ENCODE measurements around the gene LIMK2. TPM values are rescaled to one million over a fixed set of nuclear protein-coding genes. Genes with fewer than 3 reads are reported as not detected.
"Not testable (repeated sequence)": the region's sequence is repeated elsewhere in the genome, so short reads cannot be mapped to it uniquely, and the experiment has no call there.

LIMK2 gene
- 10 to 100 TPM; 18.6 to 22.6 (median 20.6) TPM for total RNA-seq

- Mint-ChIP-seq H3K4me1 (ENCODE audit: low read depth) (peaks cover 51% of the 10 kb centered on the region), H3K27me3 (ENCODE audit: low read depth) (no peaks in the 10 kb centered on the region), H3K9me3 (no peaks in the 10 kb centered on the region), H3K36me3 (ENCODE audit: insufficient read depth) (peaks cover 2% of the 10 kb centered on the region), H3K4me3 (peak within 1 kb of the TSS; percentile 89)
- peak; percentile 99 to 100 for ATAC-seq
- DNase-seq, result peak; percentile 97
These were observed at the start of gene LIMK2 for GRCh38 chr22:31211862-31212730. LIMK2 (plus strand) TSS chr22:31212298; CDS start chr22:31212409, 111 bp downstream.

- ATAC-seq (no peak), DNase-seq (no peak)
- peaks cover 42% of the 10 kb centered on the region for H3K4me1 Mint-ChIP-seq (ENCODE audit: low read depth)
- no peaks in the 10 kb centered on the region for H3K27me3 Mint-ChIP-seq (ENCODE audit: low read depth)
- no peak overlapping the region for H3K4me3 Mint-ChIP-seq
- no peaks in the 10 kb centered on the region for H3K9me3 Mint-ChIP-seq
- peaks cover 13% of the 10 kb centered on the region for H3K36me3 Mint-ChIP-seq (ENCODE audit: insufficient read depth)
These were observed 41.1 kb upstream of the LIMK2 start for GRCh38 chr22:31170971-31171370.

GRCh38 chr22:31171734-31172133, 40.4 kb upstream of the LIMK2 start:
- H3K4me1 Mint-ChIP-seq (ENCODE audit: low read depth), result peaks cover 38% of the 10 kb centered on the region
- not testable (repeated sequence) for DNase-seq; ATAC-seq; H3K9me3 Mint-ChIP-seq; H3K36me3 Mint-ChIP-seq (ENCODE audit: insufficient read depth); H3K4me3 Mint-ChIP-seq; H3K27me3 Mint-ChIP-seq (ENCODE audit: low read depth)

- DNase-seq, result no peak
- Mint-ChIP-seq H3K27me3 (ENCODE audit: low read depth) (no peaks in the 10 kb centered on the region), H3K36me3 (ENCODE audit: insufficient read depth) (peaks cover 12% of the 10 kb centered on the region), H3K9me3 (no peaks in the 10 kb centered on the region), H3K4me1 (ENCODE audit: low read depth) (peaks cover 37% of the 10 kb centered on the region), H3K4me3 (peak overlapping the region; percentile 59)
- ATAC-seq, result peak; percentile 94 to 99
These were observed 38.5 kb upstream of the LIMK2 start for GRCh38 chr22:31173386-31174145.

GRCh38 chr22:31176923-31177322, 35.2 kb upstream of the LIMK2 start:
- H3K9me3 Mint-ChIP-seq, result no peaks in the 10 kb centered on the region
- peaks cover 21% of the 10 kb centered on the region for H3K36me3 Mint-ChIP-seq (ENCODE audit: insufficient read depth)
- H3K4me3 Mint-ChIP-seq, result no peak overlapping the region
- ATAC-seq (no peak), DNase-seq (no peak)
- no peaks in the 10 kb centered on the region for H3K27me3 Mint-ChIP-seq (ENCODE audit: low read depth)
- peaks cover 33% of the 10 kb centered on the region for H3K4me1 Mint-ChIP-seq (ENCODE audit: low read depth)

- peaks cover 21% of the 10 kb centered on the region for H3K36me3 Mint-ChIP-seq (ENCODE audit: insufficient read depth)
- DNase-seq (no peak), ATAC-seq (no peak)
- H3K4me3 Mint-ChIP-seq, result no peak overlapping the region
- H3K27me3 Mint-ChIP-seq (ENCODE audit: low read depth), result no peaks in the 10 kb centered on the region
- H3K9me3 Mint-ChIP-seq, result no peaks in the 10 kb centered on the region
- peaks cover 29% of the 10 kb centered on the region for H3K4me1 Mint-ChIP-seq (ENCODE audit: low read depth)
These were observed 34.5 kb upstream of the LIMK2 start for GRCh38 chr22:31177420-31178162.

- Mint-ChIP-seq H3K27me3 (ENCODE audit: low read depth) (no peaks in the 10 kb centered on the region), H3K4me1 (ENCODE audit: low read depth) (peaks cover 17% of the 10 kb centered on the region), H3K36me3 (ENCODE audit: insufficient read depth) (peaks cover 21% of the 10 kb centered on the region), H3K9me3 (no peaks in the 10 kb centered on the region), H3K4me3 (no peak overlapping the region)
- no peak for DNase-seq
- no peak for ATAC-seq
These were observed 33.2 kb upstream of the LIMK2 start for GRCh38 chr22:31178859-31179258.

- Mint-ChIP-seq H3K4me3 (no peak overlapping the region), H3K4me1 (ENCODE audit: low read depth) (peaks cover 14% of the 10 kb centered on the region), H3K27me3 (ENCODE audit: low read depth) (no peaks in the 10 kb centered on the region), H3K36me3 (ENCODE audit: insufficient read depth) (peaks cover 21% of the 10 kb centered on the region), H3K9me3 (no peaks in the 10 kb centered on the region)
- no peak for ATAC-seq
- no peak for DNase-seq
These were observed 32.8 kb upstream of the LIMK2 start for GRCh38 chr22:31179345-31179744.

GRCh38 chr22:31184015-31184414, 28.1 kb upstream of the LIMK2 start:
- Mint-ChIP-seq H3K4me3 (no peak overlapping the region), H3K9me3 (no peaks in the 10 kb centered on the region), H3K4me1 (ENCODE audit: low read depth) (peaks cover 3% of the 10 kb centered on the region), H3K27me3 (ENCODE audit: low read depth) (no peaks in the 10 kb centered on the region), H3K36me3 (ENCODE audit: insufficient read depth) (peaks cover 14% of the 10 kb centered on the region)
- no peak for DNase-seq
- ATAC-seq, result no peak

GRCh38 chr22:31185056-31185455, 27.0 kb upstream of the LIMK2 start:
- H3K4me1 Mint-ChIP-seq (ENCODE audit: low read depth), result no peaks in the 10 kb centered on the region
- no peaks in the 10 kb centered on the region for H3K27me3 Mint-ChIP-seq (ENCODE audit: low read depth)
- H3K9me3 Mint-ChIP-seq, result no peaks in the 10 kb centered on the region
- ATAC-seq (no peak), DNase-seq (no peak)
- H3K4me3 Mint-ChIP-seq, result no peak overlapping the region
- peaks cover 12% of the 10 kb centered on the region for H3K36me3 Mint-ChIP-seq (ENCODE audit: insufficient read depth)

- DNase-seq (no peak), ATAC-seq (no peak)
- H3K4me1 Mint-ChIP-seq (ENCODE audit: low read depth), result no peaks in the 10 kb centered on the region
- H3K27me3 Mint-ChIP-seq (ENCODE audit: low read depth), result no peaks in the 10 kb centered on the region
- no peak overlapping the region for H3K4me3 Mint-ChIP-seq
- peaks cover 14% of the 10 kb centered on the region for H3K36me3 Mint-ChIP-seq (ENCODE audit: insufficient read depth)
- H3K9me3 Mint-ChIP-seq, result no peaks in the 10 kb centered on the region
These were observed 24.5 kb upstream of the LIMK2 start for GRCh38 chr22:31187627-31188026.

- Mint-ChIP-seq H3K4me3 (no peak overlapping the region), H3K36me3 (ENCODE audit: insufficient read depth) (peaks cover 18% of the 10 kb centered on the region), H3K27me3 (ENCODE audit: low read depth) (no peaks in the 10 kb centered on the region), H3K4me1 (ENCODE audit: low read depth) (peaks cover 2% of the 10 kb centered on the region), H3K9me3 (no peaks in the 10 kb centered on the region)
- ATAC-seq, result no peak
- DNase-seq, result no peak
These were observed 19.6 kb upstream of the LIMK2 start for GRCh38 chr22:31192513-31192912.

GRCh38 chr22:31193092-31193491, 19.0 kb upstream of the LIMK2 start:
- Mint-ChIP-seq H3K9me3 (no peaks in the 10 kb centered on the region), H3K4me3 (no peak overlapping the region), H3K36me3 (ENCODE audit: insufficient read depth) (peaks cover 13% of the 10 kb centered on the region), H3K27me3 (ENCODE audit: low read depth) (no peaks in the 10 kb centered on the region), H3K4me1 (ENCODE audit: low read depth) (peaks cover 2% of the 10 kb centered on the region)
- DNase-seq (no peak), ATAC-seq (no peak)

GRCh38 chr22:31194681-31195080, 17.4 kb upstream of the LIMK2 start:
- ATAC-seq, result not testable (repeated sequence)

More at GRCh38 chr22:31194681-31195080, 17.4 kb upstream of the LIMK2 start:
- H3K4me1 Mint-ChIP-seq (ENCODE audit: low read depth); H3K4me3 Mint-ChIP-seq; H3K9me3 Mint-ChIP-seq; DNase-seq; H3K27me3 Mint-ChIP-seq (ENCODE audit: low read depth): not testable (repeated sequence)
- H3K36me3 Mint-ChIP-seq (ENCODE audit: insufficient read depth), result peaks cover 13% of the 10 kb centered on the region
